Endothelial cell of umbilical vein (primary cell): Measurements from ENCODE around the gene ADARB2.

Source experiments
- EZH2 ChIP-seq: IDR thresholded peaks from 2 replicates; pipeline ENCODE4 v1.6.1; 2012; ENCODE audit warnings: borderline replicate concordance, low read depth, mild to moderate bottlenecking, moderate library complexity, low read length, inconsistent platforms; ENCODE audit not compliant: severe bottlenecking
- GATA2 ChIP-seq: IDR thresholded peaks from 2 replicates; pipeline ENCODE4 v1.7.0; 2011; ENCODE audit warnings: low read depth, mild to moderate bottlenecking, moderate library complexity, mixed read lengths, low read length; ENCODE audit not compliant: insufficient read length, insufficient read depth

DNA sequence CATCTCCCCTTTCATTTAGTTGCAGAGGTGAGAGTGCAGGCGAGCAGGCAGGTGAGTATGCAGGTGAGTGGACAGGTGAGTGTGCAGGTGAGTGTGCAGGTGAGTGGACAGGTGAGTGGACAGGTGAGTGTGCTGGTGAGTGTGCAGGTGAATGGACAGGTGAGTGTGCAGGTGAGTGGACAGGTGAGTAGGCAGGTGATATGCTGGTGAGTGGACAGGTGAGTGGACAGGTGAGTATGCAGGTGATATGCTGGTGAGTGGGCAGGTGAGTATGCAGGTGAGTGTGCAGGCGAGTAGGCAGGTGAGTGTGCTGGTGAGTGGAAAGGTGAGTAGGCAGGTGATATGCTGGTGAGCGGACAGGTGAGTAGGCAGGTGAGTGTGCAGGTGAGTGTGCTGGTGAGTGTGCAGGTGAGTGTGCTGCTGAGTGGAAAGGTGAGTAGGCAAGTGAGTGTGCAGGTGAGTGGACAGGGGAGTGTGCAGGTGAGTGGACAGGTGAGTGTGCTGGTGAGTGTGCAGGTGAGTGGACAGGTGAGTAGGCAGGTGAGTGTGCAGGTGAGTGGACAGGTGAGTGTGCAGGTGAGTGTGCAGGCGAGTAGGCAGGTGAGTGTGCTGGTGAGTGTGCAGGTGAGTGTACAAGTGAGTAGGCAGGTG, 165.6 kb downstream of the ADARB2 start:
- no peak for TF ChIP-seq EZH2
- no peak for TF ChIP-seq GATA2
